H1 (cell line): Measurements from ENCODE around the gene SEMA3C.

Source experiments
- GABPA ChIP-seq: IDR thresholded peaks from 2 replicates; pipeline ENCODE4 v1.6.1; 2011; ENCODE audit warnings: mild to moderate bottlenecking, low read length, moderate library complexity, borderline replicate concordance; ENCODE audit not compliant: insufficient read depth
- HDAC2 ChIP-seq, 2 experiments: fragments of 300-600 bp in 1 of 2; sonication (generic) in 1 of 2; IDR thresholded peaks; 2 replicates each; pipeline ENCODE4 v1.6.1; 2011 to 2012; ENCODE audit warnings: low read depth in 2 of 2, low read length in 2 of 2, mild to moderate bottlenecking in 2 of 2, moderate library complexity in 2 of 2, borderline replicate concordance in 1 of 2, inconsistent platforms in 1 of 2
- JUN ChIP-seq: IDR thresholded peaks from 2 replicates; pipeline ENCODE4 v1.6.1; 2011; ENCODE audit warnings: low read depth, mild to moderate bottlenecking, improper control_type of control experiment, low read length
- JUND ChIP-seq: IDR thresholded peaks from 2 replicates; pipeline ENCODE4 v1.6.1; 2011; ENCODE audit warnings: mild to moderate bottlenecking, improper control_type of control experiment, low read length
- NRF1 ChIP-seq: IDR thresholded peaks from 2 replicates; pipeline ENCODE4 v1.6.1; 2011; ENCODE audit warnings: mild to moderate bottlenecking, low read depth, low read length, improper control_type of control experiment
- POLR2AphosphoS5 ChIP-seq: IDR thresholded peaks from 2 replicates; pipeline ENCODE4 v1.6.1; 2011; ENCODE audit warnings: low read depth, low read length
- RAD21 ChIP-seq, 2 experiments: IDR thresholded peaks in 1 of 2; conservative IDR thresholded peaks in 1 of 2; 2 replicates each; pipeline ENCODE4 v1.6.1; 2011; ENCODE audit warnings: low read depth in 2 of 2, low read length in 2 of 2, improper control_type of control experiment in 1 of 2, inconsistent platforms in 1 of 2, mild to moderate bottlenecking in 1 of 2, moderate library complexity in 1 of 2
- YY1 ChIP-seq: IDR thresholded peaks from 2 replicates; pipeline ENCODE4 v1.6.1; 2011; ENCODE audit warnings: low read depth, mild to moderate bottlenecking, low read length
- TF ChIP-seq, protein P1 (sequence below), 3 experiments: IDR thresholded peaks; 1 replicate in 2 of 3; 2 replicates in 1 of 3; pipeline versions ENCODE4 v1.5.1 to v1.6.1; 2011; ENCODE audit warnings: low read length in 3 of 3, mild to moderate bottlenecking in 3 of 3, inconsistent platforms in 2 of 3, low read depth in 1 of 3, moderate library complexity in 1 of 3; ENCODE audit not compliant: insufficient read depth in 1 of 3; ENCODE audit errors: control extremely low read depth in 1 of 3
- TF ChIP-seq, protein P2 (sequence below): IDR thresholded peaks from 2 replicates; pipeline ENCODE4 v1.6.1; 2012; ENCODE audit warnings: inconsistent platforms
- TF ChIP-seq, protein P3 (sequence below): IDR thresholded peaks from 2 replicates; pipeline ENCODE4 v1.6.1; 2011; ENCODE audit warnings: low read length, improper control_type of control experiment

DNA sequence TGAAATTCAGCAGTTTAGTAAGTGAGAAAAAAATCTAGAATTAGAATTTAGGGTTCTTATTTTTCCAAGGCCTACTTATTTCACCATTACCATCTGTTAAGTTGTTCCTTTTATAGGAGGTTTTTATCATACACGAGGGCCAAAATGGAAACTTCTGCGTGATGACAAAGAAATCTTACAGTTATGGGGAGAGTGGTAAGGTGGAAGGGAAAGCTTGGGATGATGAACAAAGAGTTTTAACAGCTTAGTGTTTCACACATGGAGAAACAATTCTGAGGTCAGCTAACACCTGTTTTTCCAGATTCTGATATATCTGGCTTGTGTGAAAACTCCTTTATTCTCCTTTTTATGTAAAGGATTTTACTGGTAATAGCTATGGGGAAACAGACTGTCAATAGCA lies 49.8 kb upstream of the SEMA3C start:
- TF ChIP-seq JUN (no peak), YY1 (no peak), RAD21 (IDR thresholded peaks at IDR 0.05 in 1 of 2, conservative IDR thresholded peaks at IDR 0.05 in 1 of 2; ENCODE audit: low read depth in 2 of 2, low read length in 2 of 2) (no peak), HDAC2 (IDR thresholded peaks at IDR 0.05; ENCODE audit: borderline replicate concordance in 1 of 2, low read depth in 2 of 2, low read length in 2 of 2) (no peak), NRF1 (no peak), POLR2AphosphoS5 (no peak), JUND (no peak), GABPA (no peak)
- TF ChIP-seq, protein P1, sequence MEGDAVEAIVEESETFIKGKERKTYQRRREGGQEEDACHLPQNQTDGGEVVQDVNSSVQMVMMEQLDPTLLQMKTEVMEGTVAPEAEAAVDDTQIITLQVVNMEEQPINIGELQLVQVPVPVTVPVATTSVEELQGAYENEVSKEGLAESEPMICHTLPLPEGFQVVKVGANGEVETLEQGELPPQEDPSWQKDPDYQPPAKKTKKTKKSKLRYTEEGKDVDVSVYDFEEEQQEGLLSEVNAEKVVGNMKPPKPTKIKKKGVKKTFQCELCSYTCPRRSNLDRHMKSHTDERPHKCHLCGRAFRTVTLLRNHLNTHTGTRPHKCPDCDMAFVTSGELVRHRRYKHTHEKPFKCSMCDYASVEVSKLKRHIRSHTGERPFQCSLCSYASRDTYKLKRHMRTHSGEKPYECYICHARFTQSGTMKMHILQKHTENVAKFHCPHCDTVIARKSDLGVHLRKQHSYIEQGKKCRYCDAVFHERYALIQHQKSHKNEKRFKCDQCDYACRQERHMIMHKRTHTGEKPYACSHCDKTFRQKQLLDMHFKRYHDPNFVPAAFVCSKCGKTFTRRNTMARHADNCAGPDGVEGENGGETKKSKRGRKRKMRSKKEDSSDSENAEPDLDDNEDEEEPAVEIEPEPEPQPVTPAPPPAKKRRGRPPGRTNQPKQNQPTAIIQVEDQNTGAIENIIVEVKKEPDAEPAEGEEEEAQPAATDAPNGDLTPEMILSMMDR (IDR thresholded peaks at IDR 0.05; ENCODE audit: control extremely low read depth in 1 of 3, insufficient read depth in 1 of 3, low read depth in 1 of 3, low read length in 3 of 3), result no peak
- TF ChIP-seq, protein P2, sequence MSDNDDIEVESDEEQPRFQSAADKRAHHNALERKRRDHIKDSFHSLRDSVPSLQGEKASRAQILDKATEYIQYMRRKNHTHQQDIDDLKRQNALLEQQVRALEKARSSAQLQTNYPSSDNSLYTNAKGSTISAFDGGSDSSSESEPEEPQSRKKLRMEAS, result no peak
- TF ChIP-seq, protein P3, sequence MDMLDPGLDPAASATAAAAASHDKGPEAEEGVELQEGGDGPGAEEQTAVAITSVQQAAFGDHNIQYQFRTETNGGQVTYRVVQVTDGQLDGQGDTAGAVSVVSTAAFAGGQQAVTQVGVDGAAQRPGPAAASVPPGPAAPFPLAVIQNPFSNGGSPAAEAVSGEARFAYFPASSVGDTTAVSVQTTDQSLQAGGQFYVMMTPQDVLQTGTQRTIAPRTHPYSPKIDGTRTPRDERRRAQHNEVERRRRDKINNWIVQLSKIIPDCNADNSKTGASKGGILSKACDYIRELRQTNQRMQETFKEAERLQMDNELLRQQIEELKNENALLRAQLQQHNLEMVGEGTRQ, result no peak
